H9 (cell line): ENCODE results near the gene SLC16A10. TPM values are rescaled to one million over a fixed set of nuclear protein-coding genes. Genes with fewer than 3 reads are reported as not detected.
"Not testable (repeated sequence)": the region's sequence is repeated elsewhere in the genome, so short reads cannot be mapped to it uniquely, and the experiment has no call there.

ENCODE experiments used
- DNase-seq: peaks from one replicate; pipeline ENCODE4 v3.0.0-alpha.2; 2017
- H2AFZ ChIP-seq: one replicate; pipeline ENCODE4 v1.6.1; 2013; ENCODE audit warnings: mild to moderate bottlenecking, low read length, control low read depth, moderate library complexity
- H2AK5ac ChIP-seq: 2 replicates; pipeline ENCODE4 v1.6.1; 2013; ENCODE audit warnings: low read length, control low read depth, mixed read lengths; ENCODE audit not compliant: insufficient read length
- H2BK120ac ChIP-seq: one replicate; pipeline ENCODE4 v1.6.1; 2013; ENCODE audit warnings: low read depth, mild to moderate bottlenecking, low read length, control low read depth, inconsistent platforms; ENCODE audit not compliant: poor library complexity, severe bottlenecking
- H2BK12ac ChIP-seq: 2 replicates; pipeline ENCODE4 v1.6.1; 2013; ENCODE audit warnings: low read length, control low read depth, mixed read lengths, low read depth; ENCODE audit not compliant: insufficient read length
- H2BK15ac ChIP-seq: 2 replicates; pipeline ENCODE4 v1.6.1; 2013; ENCODE audit warnings: low read depth, low read length, control low read depth
- H2BK20ac ChIP-seq: one replicate; pipeline ENCODE4 v1.6.1; 2013; ENCODE audit warnings: low read depth, mild to moderate bottlenecking, low read length, control low read depth, inconsistent platforms; ENCODE audit not compliant: poor library complexity, severe bottlenecking
- H2BK5ac ChIP-seq: 2 replicates; pipeline ENCODE4 v1.6.1; 2013; ENCODE audit warnings: low read length, control low read depth, mixed read lengths; ENCODE audit not compliant: insufficient read length
- H3K14ac ChIP-seq: 2 replicates; pipeline ENCODE4 v1.6.1; 2013; ENCODE audit warnings: low read length, control low read depth; ENCODE audit not compliant: insufficient read depth
- H3K18ac ChIP-seq: 2 replicates; pipeline ENCODE4 v1.6.1; 2013; ENCODE audit warnings: low read depth, mild to moderate bottlenecking, mixed read lengths, low read length, control low read depth; ENCODE audit not compliant: insufficient read length
- H3K23ac ChIP-seq: 2 replicates; pipeline ENCODE4 v1.6.1; 2013; ENCODE audit warnings: low read length, control low read depth, mixed read lengths, low read depth; ENCODE audit not compliant: insufficient read length
- H3K23me2 ChIP-seq: 2 replicates; pipeline ENCODE4 v1.6.1; 2013; ENCODE audit warnings: low read depth, mild to moderate bottlenecking, mixed read lengths, low read length, control low read depth; ENCODE audit not compliant: insufficient read length, poor library complexity, severe bottlenecking
- H3K27ac ChIP-seq: 2 replicates; pipeline ENCODE4 v1.5.1; 2013; ENCODE audit warnings: low read length, control low read depth, mixed read lengths, low read depth; ENCODE audit not compliant: insufficient read length
- H3K27me3 ChIP-seq: 2 replicates; pipeline ENCODE4 v1.6.1; 2013; ENCODE audit warnings: low read length, control low read depth, inconsistent platforms; ENCODE audit not compliant: insufficient read depth
- H3K4ac ChIP-seq: 2 replicates; pipeline ENCODE4 v1.6.1; 2013; ENCODE audit warnings: low read depth, mild to moderate bottlenecking, control low read depth, inconsistent platforms, low read length, moderate library complexity
- H3K4me1 ChIP-seq: 2 replicates; pipeline ENCODE4 v1.6.1; 2013; ENCODE audit warnings: low read length, control low read depth, inconsistent platforms; ENCODE audit not compliant: insufficient read depth
- H3K4me2 ChIP-seq: 2 replicates; pipeline ENCODE4 v1.6.1; 2013; ENCODE audit warnings: low read length, control low read depth, mixed read lengths; ENCODE audit not compliant: insufficient read length, insufficient read depth
- H3K56ac ChIP-seq: 2 replicates; pipeline ENCODE4 v1.6.1; 2013; ENCODE audit warnings: low read depth, mild to moderate bottlenecking, mixed read lengths, low read length, control low read depth; ENCODE audit not compliant: insufficient read length
- H3K79me1 ChIP-seq: 2 replicates; pipeline ENCODE4 v1.6.1; 2013; ENCODE audit warnings: low read depth, mild to moderate bottlenecking, moderate library complexity, low read length, control low read depth, inconsistent platforms; ENCODE audit not compliant: insufficient read depth, poor library complexity, severe bottlenecking
- H3K79me2 ChIP-seq: 2 replicates; pipeline ENCODE4 v1.6.1; 2013; ENCODE audit warnings: low read length, control low read depth, inconsistent platforms; ENCODE audit not compliant: insufficient read depth
- H3K9ac ChIP-seq: 2 replicates; pipeline ENCODE4 v1.6.1; 2013; ENCODE audit warnings: low read length, control low read depth, mixed read lengths; ENCODE audit not compliant: insufficient read length; ENCODE audit errors: extremely low read depth
- H3K9me3 ChIP-seq: one replicate; pipeline ENCODE4 v1.6.1; 2013; ENCODE audit warnings: low read depth, low read length, inconsistent platforms; ENCODE audit not compliant: control insufficient read depth
- H3T11ph ChIP-seq: one replicate; pipeline ENCODE4 v1.6.1; 2013; ENCODE audit warnings: mild to moderate bottlenecking, low read length, control low read depth, inconsistent platforms
- H4K20me1 ChIP-seq: one replicate; pipeline ENCODE4 v1.6.1; 2013; ENCODE audit not compliant: control insufficient read depth, insufficient read length, insufficient read depth
- H4K5ac ChIP-seq: 2 replicates; pipeline ENCODE4 v1.6.1; 2013; ENCODE audit warnings: low read depth, mild to moderate bottlenecking, mixed read lengths, low read length, control low read depth; ENCODE audit not compliant: insufficient read length
- H4K8ac ChIP-seq: replicated peaks from 2 replicates; pipeline ENCODE4 v1.6.1; 2013; ENCODE audit warnings: low read length, control low read depth, mixed read lengths, low read depth; ENCODE audit not compliant: insufficient read length
- H4K91ac ChIP-seq: 2 replicates; pipeline ENCODE4 v1.6.1; 2013; ENCODE audit warnings: low read depth, mild to moderate bottlenecking, moderate library complexity, mixed read lengths, low read length, control low read depth; ENCODE audit not compliant: insufficient read length
- H3K27ac Mint-ChIP-seq, 3 experiments: 2 replicates in 2 of 3; 3 replicates in 1 of 3; pipeline ENCODE4 v1.8.0; 2020 to 2021; ENCODE audit warnings: mixed read lengths in 3 of 3, mild to moderate bottlenecking in 1 of 3, moderate library complexity in 1 of 3
- H3K27me3 Mint-ChIP-seq: 2 replicates; pipeline ENCODE4 v1.8.0; 2021; ENCODE audit warnings: low read depth, mild to moderate bottlenecking, moderate library complexity, mixed read lengths
- H3K36me3 Mint-ChIP-seq, 3 experiments: 2 replicates in 2 of 3; 3 replicates in 1 of 3; pipeline ENCODE4 v1.8.0; 2020 to 2021; ENCODE audit warnings: low read depth in 3 of 3, mixed read lengths in 3 of 3; ENCODE audit not compliant: insufficient read depth in 1 of 3
- H3K4me1 Mint-ChIP-seq, 2 experiments: 2 replicates each; pipeline ENCODE4 v1.8.0; 2020; ENCODE audit warnings: mixed read lengths in 2 of 2
- H3K4me3 Mint-ChIP-seq, 2 experiments: 2 replicates in 1 of 2; 3 replicates in 1 of 2; pipeline ENCODE4 v1.8.0; 2020 to 2021; ENCODE audit warnings: mild to moderate bottlenecking in 2 of 2, mixed read lengths in 2 of 2, moderate library complexity in 1 of 2
- H3K9me3 Mint-ChIP-seq, 2 experiments: 2 replicates in 1 of 2; 3 replicates in 1 of 2; pipeline ENCODE4 v1.8.0; 2020; ENCODE audit warnings: mild to moderate bottlenecking in 2 of 2, mixed read lengths in 2 of 2, moderate library complexity in 1 of 2
- WGBS: extraction: QIAGEN DNeasy Blood & Tissue Kit; methylation state at CpG from one replicate; pipeline ENCODE4 v1.1.7; 2013; ENCODE audit warnings: missing lambda C conversion rate, low lambda C conversion rate, mixed read lengths; ENCODE audit not compliant: insufficient read length; ENCODE audit errors: extremely low coverage; 5-methylcytosine and 5-hydroxymethylcytosine counted together
- total RNA-seq: library from RNA; stranded (reverse); gene quantifications from 2 replicates; pipeline ENCODE4 v1.2.1, GENCODE V29; 2021
- TF ChIP-seq, protein P1 (sequence below): fragments of 200-600 bp; sonication (generic); conservative IDR thresholded peaks from 3 replicates; pipeline ENCODE4 v1.8.0; 2021; ENCODE audit warnings: antibody characterized with exemption, mild to moderate bottlenecking

Gene SLC16A10
- total RNA-seq, 1 experiment from 2014 or later = 11.4 TPM

DNA sequence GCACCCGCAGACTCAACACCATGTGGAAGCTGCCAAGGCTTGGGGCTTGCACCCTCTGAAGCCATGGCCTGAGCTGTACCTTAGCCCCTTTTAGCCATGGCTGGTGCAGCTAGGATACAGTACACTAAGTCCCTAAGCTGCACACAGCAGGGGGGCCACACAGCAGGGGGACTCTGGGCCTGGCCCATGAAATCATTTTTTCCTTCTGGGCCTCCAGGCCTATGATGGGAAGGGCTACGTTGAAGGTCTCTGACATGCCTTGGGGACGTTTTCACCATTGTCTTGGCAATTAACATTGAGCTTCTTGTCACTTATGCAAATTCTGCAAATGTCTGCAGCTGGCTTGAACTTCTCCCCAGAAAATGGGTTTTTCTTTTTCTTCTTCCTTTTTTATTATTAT is 103.3 kb downstream of the SLC16A10 start:
- Histone ChIP-seq H2BK15ac (no peak overlapping the region), H3K9ac (no peak overlapping the region), H3K18ac (no peak overlapping the region), H3T11ph (no peak overlapping the region), H2BK20ac (no peak overlapping the region), H4K20me1 (no peaks in the 10 kb centered on the region), H3K4ac (no peak overlapping the region), H4K5ac (no peak overlapping the region), H2BK5ac (no peak overlapping the region), H3K9me3 (no peaks in the 10 kb centered on the region), H3K4me2 (no peak overlapping the region), H3K56ac (no peak overlapping the region), H3K14ac (no peak overlapping the region), H4K8ac (no peak overlapping the region), H3K79me2 (no peaks in the 10 kb centered on the region), H2BK120ac (no peak overlapping the region), H2BK12ac (no peak overlapping the region), H3K27me3 (no peaks in the 10 kb centered on the region), H3K27ac (no peak overlapping the region), H4K91ac (no peak overlapping the region), H3K4me1 (no peaks in the 10 kb centered on the region), H2AFZ (no peak overlapping the region), H3K23ac (no peak overlapping the region), H3K23me2 (no peaks in the 10 kb centered on the region), H2AK5ac (no peak overlapping the region), H3K79me1 (no peaks in the 10 kb centered on the region)
- Mint-ChIP-seq H3K36me3 (peaks cover 6 to 17% (median 11%) of the 10 kb centered on the region in 3 experiments; a peak in 4 of 7 replicates), H3K27me3 (peaks cover 2% of the 10 kb centered on the region; the same call in 1 of the 2 replicates), H3K4me3 (no peak overlapping the region), H3K4me1 (0 out of 4 replicates have a peak, but pooled peaks cover 3 to 4% of the 10 kb centered on the region in 2 experiments), H3K27ac (no peak overlapping the region), H3K9me3 (peaks cover 15 to 19% of the 10 kb centered on the region in 2 experiments)
- WGBS = no CpG with 5 or more reads among the region's 3 CpGs
- TF ChIP-seq, protein P1, sequence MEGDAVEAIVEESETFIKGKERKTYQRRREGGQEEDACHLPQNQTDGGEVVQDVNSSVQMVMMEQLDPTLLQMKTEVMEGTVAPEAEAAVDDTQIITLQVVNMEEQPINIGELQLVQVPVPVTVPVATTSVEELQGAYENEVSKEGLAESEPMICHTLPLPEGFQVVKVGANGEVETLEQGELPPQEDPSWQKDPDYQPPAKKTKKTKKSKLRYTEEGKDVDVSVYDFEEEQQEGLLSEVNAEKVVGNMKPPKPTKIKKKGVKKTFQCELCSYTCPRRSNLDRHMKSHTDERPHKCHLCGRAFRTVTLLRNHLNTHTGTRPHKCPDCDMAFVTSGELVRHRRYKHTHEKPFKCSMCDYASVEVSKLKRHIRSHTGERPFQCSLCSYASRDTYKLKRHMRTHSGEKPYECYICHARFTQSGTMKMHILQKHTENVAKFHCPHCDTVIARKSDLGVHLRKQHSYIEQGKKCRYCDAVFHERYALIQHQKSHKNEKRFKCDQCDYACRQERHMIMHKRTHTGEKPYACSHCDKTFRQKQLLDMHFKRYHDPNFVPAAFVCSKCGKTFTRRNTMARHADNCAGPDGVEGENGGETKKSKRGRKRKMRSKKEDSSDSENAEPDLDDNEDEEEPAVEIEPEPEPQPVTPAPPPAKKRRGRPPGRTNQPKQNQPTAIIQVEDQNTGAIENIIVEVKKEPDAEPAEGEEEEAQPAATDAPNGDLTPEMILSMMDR = no peak
- no peak for DNase-seq

DNA sequence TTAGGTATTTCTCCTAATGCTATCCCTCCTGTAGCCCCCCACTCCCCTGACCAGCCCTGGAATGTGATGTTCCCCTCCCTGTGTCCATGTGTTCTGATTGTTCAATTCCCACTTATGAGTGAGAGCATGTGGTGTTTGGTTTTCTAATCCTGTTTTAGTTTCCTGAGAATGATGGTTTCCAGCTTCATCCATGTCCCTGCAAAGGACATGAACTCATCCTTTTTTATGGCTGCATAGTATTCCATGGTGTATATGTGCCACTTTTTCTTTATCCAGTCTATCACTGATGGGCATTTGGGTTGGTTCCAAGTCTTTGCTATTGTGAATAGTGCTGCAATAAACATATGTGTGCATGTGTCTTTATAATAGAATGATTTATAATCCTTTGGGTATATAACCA is 103.8 kb downstream of the SLC16A10 start:
- not testable (repeated sequence) for H3K23me2 ChIP-seq, H4K5ac ChIP-seq, H3K4me1 ChIP-seq, H2BK5ac ChIP-seq, H2AK5ac ChIP-seq, H3K56ac ChIP-seq, H3K27me3 Mint-ChIP-seq, H3K4me2 ChIP-seq, H2BK120ac ChIP-seq, H3K4me1 Mint-ChIP-seq, H2AFZ ChIP-seq, H2BK20ac ChIP-seq, H3K79me1 ChIP-seq, H3K18ac ChIP-seq, H4K20me1 ChIP-seq, H3K9ac ChIP-seq, H3K4me3 Mint-ChIP-seq, DNase-seq, H4K8ac ChIP-seq, H3K27me3 ChIP-seq, H3K23ac ChIP-seq, H3K27ac ChIP-seq, H3K14ac ChIP-seq, H3K27ac Mint-ChIP-seq, H4K91ac ChIP-seq, H3K9me3 ChIP-seq, H3T11ph ChIP-seq, H2BK12ac ChIP-seq, H3K79me2 ChIP-seq, H2BK15ac ChIP-seq, H3K4ac ChIP-seq
- peaks cover 15 to 19% of the 10 kb centered on the region in 2 experiments for H3K9me3 Mint-ChIP-seq
- peaks cover 6 to 17% (median 11%) of the 10 kb centered on the region in 3 experiments; a peak in 4 of 7 replicates for H3K36me3 Mint-ChIP-seq
